SK-N-SH (cell line): ENCODE results near the gene PCMT1. TPM values are rescaled to one million over a fixed set of nuclear protein-coding genes. Genes with fewer than 3 reads are reported as not detected.

Experiments used
- CTCF ChIA-PET: fragments of 300-600, 350-600 bp; formaldehyde crosslinking; extraction: SDS; loops from one replicate; lab custom pipeline; 2021; lab: Yijun Ruan, JAX
- POLR2A ChIA-PET: fragments of 350-600 bp; sonication (Branson Sonifier 250); formaldehyde crosslinking; extraction: SDS; loops from one replicate; lab custom pipeline; 2020; ENCODE audit warnings: antibody characterized with exemption, inconsistent platforms; lab: Yijun Ruan, JAX
- DNase-seq: peaks from one replicate; pipeline ENCODE4 v3.0.0; 2012
- H2AFZ ChIP-seq: fragments of 200-600 bp; sonication (generic); 2 replicates; pipeline ENCODE4 v1.8.1; 2016; ENCODE audit warnings: antibody characterized with exemption, mild to moderate bottlenecking, low read depth
- H3F3A ChIP-seq: fragments of 200-600 bp; sonication (generic); replicated peaks from 2 replicates; pipeline ENCODE3; 2016; ENCODE audit warnings: antibody characterized with exemption, mild to moderate bottlenecking; ENCODE audit not compliant: insufficient read depth
- H3K27ac ChIP-seq, 2 experiments: fragments of 200-500 bp in 1 of 2; fragments of 200-600 bp in 1 of 2; sonication (Bioruptor generic) in 1 of 2; sonication (generic), shearing (Covaris generic) in 1 of 2; 2 replicates each; pipeline versions ENCODE4 v1.5.1 to v1.6.1; 2014 to 2016; ENCODE audit warnings: low read depth in 2 of 2, inconsistent platforms in 1 of 2, low read length in 1 of 2, mild to moderate bottlenecking in 1 of 2, mixed read lengths in 1 of 2
- H3K27me3 ChIP-seq: fragments of 200-600 bp; sonication (generic), shearing (Covaris generic); 2 replicates; pipeline ENCODE4 v1.6.1; 2016; ENCODE audit warnings: mixed run types; ENCODE audit not compliant: insufficient read depth
- H3K36me3 ChIP-seq, 2 experiments: fragments of 200-500 bp in 1 of 2; fragments of 200-600 bp in 1 of 2; sonication (Bioruptor generic) in 1 of 2; sonication (generic) in 1 of 2; replicated peaks in 1 of 2; 2 replicates each; pipeline versions ENCODE3 to v1.5.1; 2014 to 2016; ENCODE audit warnings: low read length in 1 of 2, mild to moderate bottlenecking in 1 of 2; ENCODE audit not compliant: insufficient read depth in 2 of 2, control insufficient read depth in 1 of 2
- H3K4me1 ChIP-seq, 2 experiments: fragments of 200-500 bp in 1 of 2; fragments of 200-600 bp in 1 of 2; sonication (Bioruptor generic) in 1 of 2; sonication (generic), shearing (Covaris generic) in 1 of 2; 2 replicates each; pipeline versions ENCODE4 v1.5.1 to v1.6.1; 2014 to 2016; ENCODE audit warnings: low read depth in 1 of 2, low read length in 1 of 2, mixed run types in 1 of 2; ENCODE audit not compliant: insufficient read depth in 2 of 2, control insufficient read depth in 1 of 2
- H3K4me2 ChIP-seq: fragments of 200-600 bp; sonication (generic), shearing (Covaris generic); 2 replicates; pipeline ENCODE4 v1.6.1; 2017; ENCODE audit warnings: mixed run types
- H3K4me3 ChIP-seq, 2 experiments: fragments of 200-500 bp in 1 of 2; fragments of 200-600 bp in 1 of 2; sonication (Bioruptor generic) in 1 of 2; sonication (generic), shearing (Covaris generic) in 1 of 2; 2 replicates each; pipeline versions ENCODE4 v1.5.1 to v1.8.1; 2014 to 2016; ENCODE audit warnings: low read depth in 2 of 2, inconsistent platforms in 1 of 2, low read length in 1 of 2, mild to moderate bottlenecking in 1 of 2, mixed read lengths in 1 of 2, moderate library complexity in 1 of 2
- H3K79me2 ChIP-seq: fragments of 200-600 bp; sonication (generic); 2 replicates; pipeline ENCODE4 v1.8.1; 2017; ENCODE audit warnings: mild to moderate bottlenecking; ENCODE audit not compliant: insufficient read depth
- H3K9ac ChIP-seq: fragments of 200-600 bp; sonication (generic); 2 replicates; pipeline ENCODE4 v1.6.1; 2017; ENCODE audit warnings: mixed run types
- H3K9me2 ChIP-seq: fragments of 200-600 bp; sonication (generic); 2 replicates; pipeline ENCODE4 v1.6.1; 2017; ENCODE audit warnings: mixed run types
- H3K9me3 ChIP-seq: fragments of 200-600 bp; sonication (generic); 2 replicates; pipeline ENCODE4 v1.6.1; 2017; ENCODE audit warnings: mixed run types, mild to moderate bottlenecking, moderate library complexity
- H4K20me1 ChIP-seq: fragments of 200-600 bp; sonication (generic); 2 replicates; pipeline ENCODE4 v1.6.1; 2017; ENCODE audit warnings: mild to moderate bottlenecking, mixed run types; ENCODE audit not compliant: insufficient read depth
- CHD2 ChIP-seq: fragments of 150-350 bp; IDR thresholded peaks from 2 replicates; pipeline ENCODE4 v1.6.1; 2018; ENCODE audit warnings: low read length; ENCODE audit not compliant: partially characterized antibody
- ELF1 ChIP-seq: IDR thresholded peaks from 2 replicates; pipeline ENCODE4 v1.4.0; 2012
- EP300 ChIP-seq, 2 experiments: IDR thresholded peaks; 2 replicates each; pipeline versions ENCODE4 v1.4.0 to v1.6.1; 2012; ENCODE audit warnings: borderline replicate concordance in 1 of 2, low read depth in 1 of 2, low read length in 1 of 2
- FOSL2 ChIP-seq: IDR thresholded peaks from 2 replicates; pipeline ENCODE4 v1.4.0; 2012; ENCODE audit warnings: low read depth, mild to moderate bottlenecking, moderate library complexity, borderline replicate concordance
- FOXJ3 ChIP-seq: sonication (generic); formaldehyde crosslinking; IDR thresholded peaks from 2 replicates; pipeline ENCODE4 v1.5.1; 2020; ENCODE audit warnings: mild to moderate bottlenecking, missing genetic modification reagents
- FOXM1 ChIP-seq: IDR thresholded peaks from 2 replicates; pipeline ENCODE4 v1.4.0; 2012; ENCODE audit warnings: low read depth, mild to moderate bottlenecking
- GABPA ChIP-seq: IDR thresholded peaks from 2 replicates; pipeline ENCODE4 v1.4.0; 2012; ENCODE audit warnings: low read depth, mild to moderate bottlenecking
- GATA2 ChIP-seq: sonication (generic); formaldehyde crosslinking; IDR thresholded peaks from 2 replicates; pipeline ENCODE4 v1.5.0; 2020; ENCODE audit warnings: mild to moderate bottlenecking, missing genetic modification reagents
- JUND ChIP-seq: IDR thresholded peaks from 2 replicates; pipeline ENCODE4 v1.4.0; 2012
- MXI1 ChIP-seq: IDR thresholded peaks from 2 replicates; pipeline ENCODE4 v1.6.1; 2012; ENCODE audit warnings: mild to moderate bottlenecking, low read depth, low read length, improper control_type of control experiment
- POLR2AphosphoS5 ChIP-seq: IDR thresholded peaks from 2 replicates; pipeline ENCODE4 v1.6.1; 2012; ENCODE audit warnings: low read depth, low read length
- RAD21 ChIP-seq: IDR thresholded peaks from 2 replicates; pipeline ENCODE4 v1.6.1; 2012; ENCODE audit warnings: mild to moderate bottlenecking, low read length
- RCOR1 ChIP-seq: fragments of 150-350 bp; IDR thresholded peaks from 2 replicates; pipeline ENCODE4 v1.6.1; 2017; ENCODE audit warnings: antibody characterized with exemption, low read length
- RXRA ChIP-seq: IDR thresholded peaks from 2 replicates; pipeline ENCODE4 v1.4.0; 2012; ENCODE audit warnings: low read depth, mild to moderate bottlenecking, borderline replicate concordance
- SIN3A ChIP-seq: IDR thresholded peaks from 2 replicates; pipeline ENCODE4 v1.6.1; 2012; ENCODE audit warnings: low read depth, mild to moderate bottlenecking, low read length, moderate library complexity, borderline replicate concordance
- SMC3 ChIP-seq: IDR thresholded peaks from 2 replicates; pipeline ENCODE4 v1.6.1; 2012; ENCODE audit warnings: low read depth, low read length, improper control_type of control experiment
- TAF1 ChIP-seq: IDR thresholded peaks from 2 replicates; pipeline ENCODE4 v1.6.1; 2012; ENCODE audit warnings: low read depth, mild to moderate bottlenecking, low read length, moderate library complexity, borderline replicate concordance
- TCF12 ChIP-seq: IDR thresholded peaks from 2 replicates; pipeline ENCODE4 v1.4.0; 2012
- YY1 ChIP-seq: IDR thresholded peaks from 2 replicates; pipeline ENCODE4 v1.4.0; 2012; ENCODE audit warnings: low read depth, mild to moderate bottlenecking
- WGBS: methylation state at CpG from one replicate; pipeline ENCODE4 v1.1.6; 2017; ENCODE audit warnings: low lambda C conversion rate; 5-methylcytosine and 5-hydroxymethylcytosine counted together
- polyA plus RNA-seq, 3 experiments: library from polyadenylated mRNA; depleted of rRNA; stranded (reverse); fragments of >200 nt; gene quantifications; 2 replicates each; pipeline ENCODE4 v1.2.3, GENCODE V29; 2012
- TF ChIP-seq, protein P1 (sequence below): IDR thresholded peaks from 2 replicates; pipeline ENCODE4 v1.4.0; 2012; ENCODE audit warnings: low read depth
- TF ChIP-seq, protein P2 (sequence below): fragments of 200-600 bp; sonication (generic); IDR thresholded peaks from 2 replicates; pipeline ENCODE4 v1.6.1; 2017; ENCODE audit warnings: antibody characterized with exemption, mild to moderate bottlenecking, moderate library complexity
- TF ChIP-seq, protein P3 (sequence below): fragments of 150-350 bp; IDR thresholded peaks from 2 replicates; pipeline ENCODE4 v1.6.1; 2017; ENCODE audit warnings: antibody characterized with exemption, low read length, low read depth, borderline replicate concordance
- TF ChIP-seq, protein P4 (sequence below): IDR thresholded peaks from 2 replicates; pipeline ENCODE4 v1.4.0; 2012; ENCODE audit warnings: low read depth, borderline replicate concordance
- TF ChIP-seq, protein P5 (sequence below): IDR thresholded peaks from 2 replicates; pipeline ENCODE4; 2012

The PCMT1 gene
- polyA plus RNA-seq, 1 of the 3 experiments (the other 2 are of a cell fraction): 190 TPM

DNA sequence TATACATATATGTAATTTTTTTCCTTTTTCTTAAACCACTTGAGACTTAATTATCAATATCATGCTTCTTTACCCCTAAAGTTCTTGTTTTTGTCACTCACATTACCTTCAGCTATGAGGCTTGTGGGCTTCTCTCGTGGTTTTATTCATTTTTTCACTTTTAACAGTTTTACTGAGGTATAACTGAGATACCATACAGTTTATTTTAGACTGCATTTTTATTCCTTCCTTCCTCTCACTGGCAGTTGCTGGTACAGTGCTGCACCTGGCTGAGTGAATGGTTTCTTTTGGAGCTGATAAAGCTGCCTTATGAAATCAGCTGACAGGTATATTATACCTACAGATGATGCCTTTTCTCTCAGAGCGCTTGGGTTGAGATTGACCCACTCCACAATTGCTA is 60.3 kb downstream of the PCMT1 start:
- H3K4me1 ChIP-seq: no peaks in the 10 kb centered on the region
- no peak for DNase-seq
- H3K79me2 ChIP-seq: no peaks in the 10 kb centered on the region
- H3K9ac ChIP-seq: no peak overlapping the region
- no peaks in the 10 kb centered on the region for H4K20me1 ChIP-seq
- peaks cover 11% of the 10 kb centered on the region for H3F3A ChIP-seq
- no peaks in the 10 kb centered on the region for H3K9me2 ChIP-seq
- no peak for TF ChIP-seq TAF1
- no peak for TF ChIP-seq GABPA
- no peak for TF ChIP-seq YY1
- no peak for TF ChIP-seq FOSL2
- TF ChIP-seq EP300 (IDR thresholded peaks at IDR 0.05; ENCODE audit: borderline replicate concordance in 1 of 2, low read depth in 1 of 2, low read length in 1 of 2): no peak
- no peak for TF ChIP-seq TCF12
- TF ChIP-seq, protein P1, sequence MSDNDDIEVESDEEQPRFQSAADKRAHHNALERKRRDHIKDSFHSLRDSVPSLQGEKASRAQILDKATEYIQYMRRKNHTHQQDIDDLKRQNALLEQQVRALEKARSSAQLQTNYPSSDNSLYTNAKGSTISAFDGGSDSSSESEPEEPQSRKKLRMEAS: no peak
- TF ChIP-seq FOXM1: no peak
- no peak for TF ChIP-seq JUND
- TF ChIP-seq SMC3: no peak
- TF ChIP-seq, protein P2, sequence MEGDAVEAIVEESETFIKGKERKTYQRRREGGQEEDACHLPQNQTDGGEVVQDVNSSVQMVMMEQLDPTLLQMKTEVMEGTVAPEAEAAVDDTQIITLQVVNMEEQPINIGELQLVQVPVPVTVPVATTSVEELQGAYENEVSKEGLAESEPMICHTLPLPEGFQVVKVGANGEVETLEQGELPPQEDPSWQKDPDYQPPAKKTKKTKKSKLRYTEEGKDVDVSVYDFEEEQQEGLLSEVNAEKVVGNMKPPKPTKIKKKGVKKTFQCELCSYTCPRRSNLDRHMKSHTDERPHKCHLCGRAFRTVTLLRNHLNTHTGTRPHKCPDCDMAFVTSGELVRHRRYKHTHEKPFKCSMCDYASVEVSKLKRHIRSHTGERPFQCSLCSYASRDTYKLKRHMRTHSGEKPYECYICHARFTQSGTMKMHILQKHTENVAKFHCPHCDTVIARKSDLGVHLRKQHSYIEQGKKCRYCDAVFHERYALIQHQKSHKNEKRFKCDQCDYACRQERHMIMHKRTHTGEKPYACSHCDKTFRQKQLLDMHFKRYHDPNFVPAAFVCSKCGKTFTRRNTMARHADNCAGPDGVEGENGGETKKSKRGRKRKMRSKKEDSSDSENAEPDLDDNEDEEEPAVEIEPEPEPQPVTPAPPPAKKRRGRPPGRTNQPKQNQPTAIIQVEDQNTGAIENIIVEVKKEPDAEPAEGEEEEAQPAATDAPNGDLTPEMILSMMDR: no peak
- TF ChIP-seq SIN3A: no peak
- TF ChIP-seq, protein P3, sequence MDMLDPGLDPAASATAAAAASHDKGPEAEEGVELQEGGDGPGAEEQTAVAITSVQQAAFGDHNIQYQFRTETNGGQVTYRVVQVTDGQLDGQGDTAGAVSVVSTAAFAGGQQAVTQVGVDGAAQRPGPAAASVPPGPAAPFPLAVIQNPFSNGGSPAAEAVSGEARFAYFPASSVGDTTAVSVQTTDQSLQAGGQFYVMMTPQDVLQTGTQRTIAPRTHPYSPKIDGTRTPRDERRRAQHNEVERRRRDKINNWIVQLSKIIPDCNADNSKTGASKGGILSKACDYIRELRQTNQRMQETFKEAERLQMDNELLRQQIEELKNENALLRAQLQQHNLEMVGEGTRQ: no peak
- no peak for TF ChIP-seq GATA2 (CRISPR knock-in tag)
- TF ChIP-seq RXRA: no peak
- no peak for TF ChIP-seq RCOR1
- CTCF ChIA-PET: no interaction called here
- POLR2A ChIA-PET: no interaction called here
- H3K27ac ChIP-seq: no peak overlapping the region
- no peaks in the 10 kb centered on the region for H3K27me3 ChIP-seq
- H3K9me3 ChIP-seq: no peaks in the 10 kb centered on the region
- H3K4me2 ChIP-seq: no peak overlapping the region
- H3K36me3 ChIP-seq: peaks cover 11 to 19% of the 10 kb centered on the region in 2 experiments
- H2AFZ ChIP-seq: no peak overlapping the region
- 98% methylated on average over 2 of the region's 2 CpGs for WGBS
- H3K4me3 ChIP-seq: no peak overlapping the region

DNA sequence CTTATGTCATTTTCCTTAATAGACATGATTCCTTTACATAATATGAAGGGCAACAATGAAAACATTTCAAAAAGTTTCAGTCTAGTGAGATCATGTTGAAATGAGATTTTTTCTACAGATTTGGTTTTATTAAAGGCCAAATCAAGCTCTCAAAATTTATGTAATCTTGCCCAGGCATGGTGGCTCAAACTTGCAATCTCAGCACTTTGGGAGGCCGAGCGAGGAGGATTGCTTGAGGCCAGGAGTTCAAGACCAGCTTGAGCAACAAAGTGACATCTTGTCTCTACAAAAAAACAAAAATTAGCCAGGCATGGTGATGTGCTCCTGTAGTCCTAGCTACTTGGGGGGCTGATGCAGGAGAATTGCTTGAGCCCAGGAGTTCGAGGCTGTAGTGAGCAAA is 63.8 kb downstream of the PCMT1 start:
- Histone ChIP-seq H3K9me2 (no peaks in the 10 kb centered on the region), H4K20me1 (no peaks in the 10 kb centered on the region), H2AFZ (no peak overlapping the region), H3K9me3 (no peaks in the 10 kb centered on the region), H3K79me2 (no peaks in the 10 kb centered on the region), H3K27ac (no peak overlapping the region), H3K36me3 (peaks cover 17% of the 10 kb centered on the region in 2 experiments), H3K4me1 (no peaks in the 10 kb centered on the region), H3F3A (peaks cover 7% of the 10 kb centered on the region), H3K9ac (no peak overlapping the region), H3K4me2 (no peak overlapping the region), H3K27me3 (no peaks in the 10 kb centered on the region), H3K4me3 (no peak overlapping the region)
- WGBS: 97% methylated on average over 3 of the region's 3 CpGs
- DNase-seq: no peak
- POLR2A ChIA-PET: no interaction called here
- CTCF ChIA-PET: no interaction called here
- no peak for TF ChIP-seq GATA2 (CRISPR knock-in tag)
- TF ChIP-seq MXI1: no peak
- no peak for TF ChIP-seq SIN3A
- no peak for TF ChIP-seq RAD21
- TF ChIP-seq, protein P4, sequence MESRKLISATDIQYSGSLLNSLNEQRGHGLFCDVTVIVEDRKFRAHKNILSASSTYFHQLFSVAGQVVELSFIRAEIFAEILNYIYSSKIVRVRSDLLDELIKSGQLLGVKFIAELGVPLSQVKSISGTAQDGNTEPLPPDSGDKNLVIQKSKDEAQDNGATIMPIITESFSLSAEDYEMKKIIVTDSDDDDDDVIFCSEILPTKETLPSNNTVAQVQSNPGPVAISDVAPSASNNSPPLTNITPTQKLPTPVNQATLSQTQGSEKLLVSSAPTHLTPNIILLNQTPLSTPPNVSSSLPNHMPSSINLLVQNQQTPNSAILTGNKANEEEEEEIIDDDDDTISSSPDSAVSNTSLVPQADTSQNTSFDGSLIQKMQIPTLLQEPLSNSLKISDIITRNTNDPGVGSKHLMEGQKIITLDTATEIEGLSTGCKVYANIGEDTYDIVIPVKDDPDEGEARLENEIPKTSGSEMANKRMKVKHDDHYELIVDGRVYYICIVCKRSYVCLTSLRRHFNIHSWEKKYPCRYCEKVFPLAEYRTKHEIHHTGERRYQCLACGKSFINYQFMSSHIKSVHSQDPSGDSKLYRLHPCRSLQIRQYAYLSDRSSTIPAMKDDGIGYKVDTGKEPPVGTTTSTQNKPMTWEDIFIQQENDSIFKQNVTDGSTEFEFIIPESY: no peak
- no peak for TF ChIP-seq FOXM1
- no peak for TF ChIP-seq YY1
- no peak for TF ChIP-seq TAF1
- TF ChIP-seq CHD2: no peak
- TF ChIP-seq POLR2AphosphoS5: no peak
- TF ChIP-seq RXRA: no peak
- no peak for TF ChIP-seq ELF1
- TF ChIP-seq, protein P5, sequence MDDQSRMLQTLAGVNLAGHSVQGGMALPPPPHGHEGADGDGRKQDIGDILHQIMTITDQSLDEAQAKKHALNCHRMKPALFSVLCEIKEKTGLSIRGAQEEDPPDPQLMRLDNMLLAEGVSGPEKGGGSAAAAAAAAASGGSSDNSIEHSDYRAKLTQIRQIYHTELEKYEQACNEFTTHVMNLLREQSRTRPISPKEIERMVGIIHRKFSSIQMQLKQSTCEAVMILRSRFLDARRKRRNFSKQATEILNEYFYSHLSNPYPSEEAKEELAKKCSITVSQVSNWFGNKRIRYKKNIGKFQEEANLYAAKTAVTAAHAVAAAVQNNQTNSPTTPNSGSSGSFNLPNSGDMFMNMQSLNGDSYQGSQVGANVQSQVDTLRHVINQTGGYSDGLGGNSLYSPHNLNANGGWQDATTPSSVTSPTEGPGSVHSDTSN: no peak
- TF ChIP-seq FOXJ3 (CRISPR knock-in tag): no peak
